ENCODE measurements around the gene BCKDHA. TPM values are rescaled to one million over a fixed set of nuclear protein-coding genes. Genes with fewer than 3 reads are reported as not detected.

Gene BCKDHA
- total RNA-seq, 3 donors from 2014 or later (not counting 1 experiment from before 2014, with no cell fraction given): 26.5 to 29.0 (median 28.3) TPM

- Histone ChIP-seq H3K9me3 (ENCODE audit: control insufficient read depth, insufficient read depth, low read length) (no peaks in the 10 kb centered on the region), H3K27ac (ENCODE audit: low read length) (no peak overlapping the region), H3K4me1 (ENCODE audit: control insufficient read depth, insufficient read depth, low read length) (peaks cover 12% of the 10 kb centered on the region), H3K36me3 (ENCODE audit: control insufficient read depth, insufficient read depth, low read length) (peaks cover 63% of the 10 kb centered on the region), H3K4me3 (ENCODE audit: low read length) (no peak overlapping the region), H3K27me3 (ENCODE audit: control insufficient read depth, insufficient read depth, low read length) (no peaks in the 10 kb centered on the region)
- intact Hi-C loops (cut with micrococcal nuclease): no loop called here
- Mint-ChIP-seq H3K27me3 (ENCODE audit: low read depth in 2 of 2) (no peaks in the 10 kb centered on the region), H3K9me3 (no peaks in the 10 kb centered on the region), H3K4me1 (peaks cover 0 to 2% of the 10 kb centered on the region in 2 donors), H3K4me3 (no peak overlapping the region), H3K36me3 (no peaks in the 10 kb centered on the region), H3K27ac (no peak overlapping the region)
- WGBS (ENCODE audit: insufficient coverage): 95% methylated on average over 12 of the region's 12 CpGs
- ATAC-seq: no peak
- no peak for DNase-seq
- TF ChIP-seq, protein P1, sequence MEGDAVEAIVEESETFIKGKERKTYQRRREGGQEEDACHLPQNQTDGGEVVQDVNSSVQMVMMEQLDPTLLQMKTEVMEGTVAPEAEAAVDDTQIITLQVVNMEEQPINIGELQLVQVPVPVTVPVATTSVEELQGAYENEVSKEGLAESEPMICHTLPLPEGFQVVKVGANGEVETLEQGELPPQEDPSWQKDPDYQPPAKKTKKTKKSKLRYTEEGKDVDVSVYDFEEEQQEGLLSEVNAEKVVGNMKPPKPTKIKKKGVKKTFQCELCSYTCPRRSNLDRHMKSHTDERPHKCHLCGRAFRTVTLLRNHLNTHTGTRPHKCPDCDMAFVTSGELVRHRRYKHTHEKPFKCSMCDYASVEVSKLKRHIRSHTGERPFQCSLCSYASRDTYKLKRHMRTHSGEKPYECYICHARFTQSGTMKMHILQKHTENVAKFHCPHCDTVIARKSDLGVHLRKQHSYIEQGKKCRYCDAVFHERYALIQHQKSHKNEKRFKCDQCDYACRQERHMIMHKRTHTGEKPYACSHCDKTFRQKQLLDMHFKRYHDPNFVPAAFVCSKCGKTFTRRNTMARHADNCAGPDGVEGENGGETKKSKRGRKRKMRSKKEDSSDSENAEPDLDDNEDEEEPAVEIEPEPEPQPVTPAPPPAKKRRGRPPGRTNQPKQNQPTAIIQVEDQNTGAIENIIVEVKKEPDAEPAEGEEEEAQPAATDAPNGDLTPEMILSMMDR (IDR thresholded peaks at IDR 0.05): no peak
Measured at GRCh38 chr19:41416194-41416674, 18.6 kb downstream of the BCKDHA start.

DNA sequence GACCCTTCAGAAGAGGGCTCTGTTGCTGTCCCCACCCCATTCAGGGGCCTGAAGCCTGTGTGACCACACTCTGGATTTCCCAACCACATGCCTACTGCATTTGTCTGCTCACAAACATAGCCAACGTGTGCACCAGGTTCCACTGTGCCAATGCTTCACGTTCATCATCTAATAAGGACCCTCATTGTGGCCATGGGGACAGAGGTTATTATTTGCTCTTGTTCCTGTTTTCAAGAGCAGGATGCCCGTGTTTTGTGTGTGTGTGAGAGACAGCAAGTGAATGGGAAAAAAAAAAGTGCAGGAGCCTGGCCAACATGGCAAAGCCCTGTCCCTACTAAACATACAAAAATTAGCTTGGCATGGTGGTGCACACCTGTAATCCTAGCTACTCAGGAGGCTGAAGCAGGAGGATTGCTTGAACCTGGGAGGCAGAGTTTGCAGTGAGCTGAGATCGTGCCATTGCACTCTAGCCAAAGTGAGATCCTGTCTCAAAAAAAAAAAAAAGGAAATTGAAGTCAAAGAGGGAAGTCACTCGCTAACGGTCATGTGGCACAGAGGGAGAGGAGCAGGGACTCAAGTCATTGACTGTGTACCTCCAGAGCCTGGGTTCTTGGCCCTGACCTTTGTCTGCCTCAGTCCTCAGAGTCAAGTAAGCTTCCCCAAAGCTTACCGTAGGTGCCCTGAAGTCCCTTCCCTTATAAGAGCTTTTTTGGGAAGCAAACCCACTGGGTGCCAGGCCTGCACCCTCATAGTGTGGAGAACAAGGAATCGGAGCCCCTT lies 22.7 kb downstream of the BCKDHA start:
- Mint-ChIP-seq H3K4me1 (peaks cover 0 to 9% of the 10 kb centered on the region in 2 donors), H3K9me3 (no peaks in the 10 kb centered on the region), H3K27me3 (ENCODE audit: low read depth in 2 of 2) (no peaks in the 10 kb centered on the region), H3K4me3 (no peak overlapping the region), H3K27ac (no peak overlapping the region), H3K36me3 (no peaks in the 10 kb centered on the region)
- H3K27me3 ChIP-seq (ENCODE audit: control insufficient read depth, insufficient read depth, low read length): no peaks in the 10 kb centered on the region
- no peak overlapping the region for H3K27ac ChIP-seq (ENCODE audit: low read length)
- intact Hi-C loops (cut with micrococcal nuclease): no loop called here
- no peak overlapping the region for H3K4me3 ChIP-seq (ENCODE audit: low read length)
- DNase-seq: no peak
- ATAC-seq: peak in 1 of 3 donors; percentile 49
- WGBS (ENCODE audit: insufficient coverage): 50% methylated on average over 7 of the region's 8 CpGs
- no peaks in the 10 kb centered on the region for H3K9me3 ChIP-seq (ENCODE audit: control insufficient read depth, insufficient read depth, low read length)
- TF ChIP-seq, protein P1 (IDR thresholded peaks at IDR 0.05): no peak
- H3K36me3 ChIP-seq (ENCODE audit: control insufficient read depth, insufficient read depth, low read length): peaks cover 53% of the 10 kb centered on the region
- peaks cover 31% of the 10 kb centered on the region for H3K4me1 ChIP-seq (ENCODE audit: control insufficient read depth, insufficient read depth, low read length)

DNA sequence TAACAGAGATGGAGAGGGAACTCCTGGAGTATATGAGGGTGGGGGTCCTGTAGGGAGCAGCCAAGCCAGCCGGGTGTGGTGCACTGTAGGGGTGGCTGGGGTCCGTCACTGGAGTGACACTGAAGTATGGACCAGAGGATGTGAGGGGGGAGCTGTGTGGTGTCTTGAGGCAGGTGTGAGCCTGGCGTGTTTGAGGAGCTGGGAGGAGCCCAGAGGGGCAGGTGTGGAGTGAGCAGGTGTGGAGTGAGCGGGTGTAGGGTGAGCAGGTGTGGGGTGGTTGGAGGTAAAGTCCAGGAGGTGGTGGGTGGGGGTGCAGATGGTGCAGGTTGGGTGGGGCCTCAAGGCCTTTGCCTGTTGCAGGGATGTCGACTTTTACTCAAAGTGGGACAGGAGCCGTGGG lies 23.7 kb downstream of the BCKDHA start:
- H3K4me1 Mint-ChIP-seq: peaks cover 0 to 9% of the 10 kb centered on the region in 2 donors
- intact Hi-C loops (cut with micrococcal nuclease): no loop called here
- H3K36me3 ChIP-seq (ENCODE audit: control insufficient read depth, insufficient read depth, low read length): peaks cover 51% of the 10 kb centered on the region
- no peak overlapping the region for H3K4me3 Mint-ChIP-seq
- ATAC-seq: no peak
- H3K27me3 Mint-ChIP-seq (ENCODE audit: low read depth in 2 of 2): no peaks in the 10 kb centered on the region
- no peak for DNase-seq
- WGBS (ENCODE audit: insufficient coverage): 88% methylated on average over 6 of the region's 6 CpGs
- no peaks in the 10 kb centered on the region for H3K9me3 ChIP-seq (ENCODE audit: control insufficient read depth, insufficient read depth, low read length)
- peak overlapping the region in 1 of 2 donors; percentile 74 for H3K27ac Mint-ChIP-seq
- H3K27ac ChIP-seq (ENCODE audit: low read length): no peak overlapping the region
- no peaks in the 10 kb centered on the region for H3K9me3 Mint-ChIP-seq
- peaks cover 37% of the 10 kb centered on the region for H3K4me1 ChIP-seq (ENCODE audit: control insufficient read depth, insufficient read depth, low read length)
- TF ChIP-seq, protein P1 (IDR thresholded peaks at IDR 0.05): no peak
- H3K36me3 Mint-ChIP-seq: no peaks in the 10 kb centered on the region
- no peak overlapping the region for H3K4me3 ChIP-seq (ENCODE audit: low read length)
- H3K27me3 ChIP-seq (ENCODE audit: control insufficient read depth, insufficient read depth, low read length): no peaks in the 10 kb centered on the region
